HuH-7.5 (cell line): ENCODE measurements around the gene ATL1.
"Not testable (repeated sequence)": the region's sequence is repeated elsewhere in the genome, so short reads cannot be mapped to it uniquely, and the experiment has no call there.

ENCODE experiments used
- DNase-seq: peaks from one replicate; pipeline ENCODE4 v3.0.0; 2011; ENCODE audit warnings: low spot score

ATL1 gene

DNA sequence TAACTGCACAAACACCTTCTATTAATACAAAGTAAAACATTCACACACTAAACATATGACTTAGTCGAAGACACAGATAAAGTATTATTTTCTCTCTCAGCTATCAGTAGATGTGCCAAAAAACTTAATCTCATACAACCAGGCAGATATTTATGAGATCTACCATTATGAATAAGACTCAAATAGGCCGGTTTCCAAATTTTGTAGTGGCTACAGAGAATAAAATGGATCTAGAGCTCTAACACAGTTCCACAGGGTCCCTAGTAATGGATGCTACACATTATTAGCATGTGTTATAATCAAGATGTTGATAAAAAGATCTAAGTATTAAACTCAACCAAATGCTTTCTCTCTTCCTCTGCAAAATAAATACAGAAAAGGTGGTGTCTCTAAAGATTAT, 97.8 kb downstream of the ATL1 start:
- DNase-seq, result no peak

DNA sequence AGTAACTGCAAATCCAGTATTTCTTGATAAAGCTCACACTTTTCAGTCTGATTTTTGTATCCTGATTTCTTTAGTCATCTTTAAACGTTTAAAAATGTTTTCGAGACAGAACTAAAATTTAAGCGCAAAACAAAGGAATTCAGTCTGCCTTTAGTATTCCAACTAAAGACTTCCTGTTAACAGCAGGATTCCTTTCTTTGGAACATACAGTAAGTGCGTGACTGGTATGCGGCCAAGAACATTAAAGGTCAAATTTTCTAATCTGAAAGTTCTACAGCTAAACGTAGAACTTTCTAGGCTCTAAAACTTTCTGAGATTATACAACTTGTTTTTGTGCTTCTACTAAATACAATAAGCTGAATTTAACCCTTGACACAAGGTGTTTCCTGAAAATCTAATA, 98.3 kb downstream of the ATL1 start:
- no peak for DNase-seq

DNA sequence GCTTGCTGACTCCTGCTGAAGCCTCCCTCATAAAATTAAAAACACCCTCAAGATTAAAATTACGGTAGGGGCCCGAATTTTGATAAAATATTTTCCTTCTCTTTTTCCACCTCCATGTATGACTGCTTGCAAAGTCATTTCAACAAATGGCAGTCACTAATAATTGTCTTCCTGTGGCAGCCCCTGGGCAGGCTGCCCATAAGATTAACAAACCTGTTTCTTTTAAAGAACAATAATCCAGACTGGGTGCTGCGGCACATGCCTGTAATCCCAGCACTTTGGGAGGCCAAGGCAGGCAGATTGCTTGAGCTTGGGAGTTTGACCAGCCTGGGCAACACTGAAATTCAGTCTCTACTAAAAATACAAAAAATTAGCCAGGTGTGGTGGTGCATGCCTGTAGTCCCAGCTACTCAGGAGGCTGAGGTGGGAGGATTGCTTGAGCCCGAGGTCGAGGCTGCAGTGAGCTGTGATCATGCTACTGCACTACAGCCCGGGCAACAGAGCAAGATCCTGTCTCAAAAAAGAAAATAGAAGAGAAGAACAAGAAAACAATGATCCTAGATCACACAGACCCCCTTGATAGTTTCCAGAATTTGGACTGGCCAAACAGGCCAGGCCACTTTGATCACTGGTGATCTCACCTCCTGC, 99.5 kb downstream of the ATL1 start:
- no peak for DNase-seq

DNA sequence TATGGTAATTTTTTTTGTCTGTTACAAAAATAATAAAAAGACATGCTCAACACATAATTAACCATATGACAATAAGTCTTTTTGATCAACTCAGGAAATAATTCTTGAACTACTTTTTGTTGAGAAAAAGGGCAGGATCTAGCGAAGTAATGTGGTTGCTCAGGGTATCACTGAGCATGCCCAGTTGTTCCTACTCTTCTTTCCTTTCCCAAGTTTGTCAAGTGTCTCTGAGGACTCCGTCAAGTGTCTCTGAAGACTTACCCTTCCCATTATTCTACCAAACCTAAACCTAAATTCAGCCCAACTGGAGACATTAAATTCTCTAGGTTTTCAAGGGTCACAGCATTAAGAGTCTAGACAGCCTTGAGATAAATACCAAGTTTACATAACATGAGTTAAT, 104.6 kb downstream of the ATL1 start:
- not testable (repeated sequence) for DNase-seq

DNA sequence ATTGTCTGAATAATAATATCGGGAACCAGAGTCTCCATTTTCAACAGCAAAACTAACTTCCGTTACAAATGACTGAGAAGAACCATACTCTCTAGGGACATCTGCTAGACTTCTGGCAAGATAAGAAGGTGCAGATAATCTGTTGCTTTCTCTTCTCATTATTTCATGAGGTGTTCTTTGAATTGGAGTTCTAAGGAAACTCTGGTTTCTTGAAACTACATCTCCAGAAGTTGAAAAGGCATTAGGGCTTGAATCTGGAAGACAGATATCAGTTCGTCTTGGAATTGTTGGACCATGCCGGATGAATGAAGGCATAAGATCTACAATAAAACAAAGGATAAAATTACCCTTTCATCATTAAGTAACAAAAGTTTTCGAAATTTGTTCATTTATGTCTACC, 105.4 kb downstream of the ATL1 start:
- DNase-seq, result not testable (repeated sequence)

DNA sequence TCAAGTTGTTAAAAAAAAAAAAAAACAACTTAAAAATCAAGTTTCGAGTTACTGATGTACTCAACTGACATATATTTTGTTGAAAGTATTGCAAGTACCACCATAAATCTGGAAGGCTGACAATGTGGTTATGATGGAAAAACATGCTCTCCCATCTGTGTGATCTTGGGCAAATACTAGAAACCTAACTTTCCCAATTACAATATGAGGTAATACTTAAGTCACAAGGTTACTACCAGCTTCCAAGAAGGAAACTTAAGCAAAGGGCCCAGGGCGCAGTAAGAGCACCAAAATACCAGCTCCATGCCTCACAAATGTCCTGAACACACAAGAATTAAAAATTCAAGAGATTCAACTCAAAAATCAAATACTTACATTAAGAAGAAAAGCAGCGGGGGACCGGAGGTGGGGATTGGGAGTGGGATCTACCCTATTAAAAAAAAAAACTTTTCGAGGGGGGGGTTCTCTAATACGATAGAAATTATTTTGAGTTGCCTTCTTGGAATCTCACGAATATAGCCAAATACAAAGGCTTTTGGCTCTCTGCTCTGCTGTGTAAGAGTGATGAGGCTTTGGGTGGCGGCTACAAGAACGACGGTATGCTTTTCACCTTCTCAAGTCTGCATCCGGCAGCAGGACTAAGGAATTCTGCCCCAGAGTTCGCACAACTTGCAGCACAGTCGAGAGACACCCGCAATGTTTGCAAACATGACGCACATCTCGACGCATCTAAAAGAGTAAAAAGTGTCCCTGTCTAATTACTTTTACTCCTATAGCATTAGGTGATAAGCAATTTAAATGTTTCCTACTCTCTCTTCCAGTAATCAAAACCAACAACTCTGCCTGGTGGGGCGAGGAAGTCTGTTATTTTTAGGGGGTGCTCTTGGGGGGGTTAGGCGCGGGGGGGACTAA, 107.1 kb downstream of the ATL1 start:
- DNase-seq, result no peak

DNA sequence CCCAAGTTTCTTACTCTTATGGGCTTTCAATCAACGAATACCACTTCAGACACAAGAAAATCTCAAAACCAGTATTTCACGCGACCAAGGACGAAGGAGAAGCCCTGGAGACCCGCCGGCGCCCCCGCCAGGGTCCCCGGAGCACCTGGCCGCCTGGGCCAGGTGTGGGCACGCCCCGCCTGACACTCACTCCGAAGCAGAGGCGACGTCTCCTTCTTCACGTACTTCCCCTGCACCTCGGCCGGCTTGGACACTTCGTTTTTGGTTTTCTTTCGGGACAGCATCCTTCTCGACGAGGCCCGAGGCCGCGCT, 107.7 kb downstream of the ATL1 start:
- DNase-seq, result no peak

DNA sequence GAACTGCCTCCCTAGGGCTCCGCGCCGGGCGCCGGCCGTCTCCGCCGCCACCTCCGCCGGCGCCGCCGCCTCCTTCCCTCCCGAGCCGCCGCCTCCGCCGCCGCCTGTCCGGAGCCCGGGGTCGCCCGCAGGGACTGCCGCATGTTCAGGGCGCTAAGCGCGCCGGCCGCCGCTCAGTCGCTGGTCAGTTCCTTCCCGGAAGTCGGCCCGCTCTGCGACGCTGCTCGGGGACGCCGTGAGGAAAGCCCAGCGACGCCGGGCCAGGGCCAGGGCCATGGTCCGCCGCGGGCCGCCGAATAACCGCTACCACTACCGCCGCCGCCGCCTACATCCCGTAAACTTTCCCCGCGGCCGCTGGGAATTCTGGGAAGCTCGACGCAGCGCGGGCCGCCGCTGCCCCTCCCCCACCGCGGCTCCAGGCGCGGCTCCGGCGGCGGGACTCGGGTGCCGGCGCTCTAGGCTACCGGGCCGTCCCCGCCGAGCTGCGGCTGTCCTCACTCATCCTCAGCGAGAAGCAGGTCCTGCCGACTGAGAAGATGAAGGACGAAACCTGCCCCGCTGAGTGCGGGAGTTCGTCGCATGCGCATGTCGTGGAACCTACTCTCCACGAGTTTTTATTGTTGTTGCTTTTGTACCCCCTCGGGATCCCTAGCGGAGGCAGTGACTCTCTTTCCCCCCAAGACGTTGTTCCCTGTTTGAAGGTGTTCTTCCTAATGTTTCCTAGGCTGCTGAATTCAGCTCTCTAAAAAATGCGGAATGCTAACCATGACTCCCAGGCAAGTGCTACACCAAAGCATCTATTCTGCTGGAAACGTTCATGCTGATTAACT, 108.3 kb downstream of the ATL1 start, which contains the start of gene SAV1:
TSS of gene SAV1 (minus strand) at position 311 of the 830 bp plus-strand sequence. CDS start 339 bp downstream, outside the sequence.
- DNase-seq, result peak; percentile 23

DNA sequence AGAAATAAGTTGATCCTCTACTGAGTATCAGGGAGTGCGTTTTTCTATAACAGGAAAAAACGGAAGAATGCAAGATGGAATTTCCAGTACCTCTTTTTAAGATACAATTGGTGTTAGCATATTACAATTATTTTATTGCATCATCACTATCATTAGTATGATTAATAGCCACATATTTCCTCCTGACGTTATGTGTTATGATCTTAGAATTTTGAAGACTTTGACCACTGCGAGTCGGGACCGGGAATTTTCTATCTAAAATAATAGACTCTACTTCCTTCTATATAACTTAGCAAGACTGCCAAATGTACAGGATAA, 108.8 kb downstream of the ATL1 start:
- DNase-seq, result no peak

DNA sequence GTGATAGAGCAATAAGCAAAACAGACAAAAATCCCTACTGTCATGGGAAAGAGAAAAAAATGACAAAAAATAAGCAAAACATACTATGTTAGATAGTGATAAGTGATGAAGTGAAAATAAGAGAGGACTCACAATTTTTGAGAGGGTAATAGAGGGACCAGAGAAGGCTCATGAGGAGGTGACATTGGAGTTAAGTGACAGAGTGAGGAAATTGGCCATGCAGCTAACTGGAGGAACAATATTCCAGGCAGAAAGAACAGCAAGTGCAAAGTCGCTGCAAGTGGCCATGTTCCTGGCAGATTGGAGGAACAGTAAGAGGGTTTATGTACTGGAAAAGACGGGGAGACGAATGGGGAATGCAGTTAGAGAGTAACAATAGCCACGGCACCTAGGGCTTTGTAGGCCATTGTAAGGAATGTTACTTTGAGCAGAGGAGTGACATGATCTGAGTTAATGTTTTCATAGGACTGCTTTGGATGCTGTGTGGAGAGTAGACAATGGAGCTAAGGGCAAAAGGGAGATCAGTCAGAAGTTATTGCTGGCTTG, 109.6 kb downstream of the ATL1 start:
- no peak for DNase-seq

DNA sequence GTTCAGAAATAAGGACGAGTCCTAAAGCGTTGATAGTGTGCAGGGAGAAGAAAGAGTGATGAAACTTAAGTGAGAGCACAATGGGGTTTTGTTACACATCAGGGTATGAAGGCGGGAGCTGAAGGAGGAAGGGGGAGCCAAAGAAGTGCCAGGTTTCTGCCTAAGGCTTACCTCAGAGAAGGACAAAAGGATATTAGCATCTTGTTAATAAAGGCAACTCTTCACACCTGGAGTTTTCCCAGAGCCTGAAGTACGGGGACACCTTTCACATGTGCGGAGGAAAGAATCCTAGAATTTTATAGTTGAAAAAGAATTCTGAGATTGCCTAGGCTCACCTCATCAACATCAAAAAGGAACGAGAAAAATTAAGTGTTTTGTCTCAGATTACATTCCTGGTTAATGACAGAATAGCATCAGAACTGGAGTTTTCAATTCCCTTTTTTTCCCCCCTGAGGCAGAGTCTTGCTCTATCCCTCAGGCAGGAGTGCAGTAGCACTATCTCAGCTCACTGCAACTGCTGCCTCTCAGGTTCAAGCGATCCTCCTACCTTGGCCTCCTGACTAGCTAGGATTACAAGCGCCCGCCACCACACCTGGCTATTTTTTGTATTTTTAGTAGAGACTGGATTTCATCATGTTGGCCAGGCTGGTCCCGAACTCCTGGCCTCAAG, 110.4 kb downstream of the ATL1 start:
- DNase-seq, result no peak

DNA sequence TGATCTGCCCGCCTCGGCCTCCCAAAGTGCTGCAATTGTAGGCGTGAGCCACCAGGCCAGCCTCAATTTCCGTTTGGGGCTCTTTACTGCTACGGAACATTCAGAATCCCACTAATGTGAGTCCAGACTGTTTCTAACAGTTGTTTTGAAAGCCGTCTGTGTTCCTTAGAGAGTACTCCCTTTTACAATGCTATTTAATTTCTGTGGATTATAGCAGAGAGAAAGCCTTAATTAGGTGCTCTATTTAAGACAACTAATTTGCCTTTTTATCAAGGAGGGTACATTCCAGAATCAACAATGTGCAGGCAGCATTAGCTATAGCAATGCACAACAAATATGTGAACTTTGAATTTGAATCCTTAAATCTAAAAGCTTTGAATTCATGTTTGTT, 110.9 kb downstream of the ATL1 start:
- DNase-seq, result no peak

DNA sequence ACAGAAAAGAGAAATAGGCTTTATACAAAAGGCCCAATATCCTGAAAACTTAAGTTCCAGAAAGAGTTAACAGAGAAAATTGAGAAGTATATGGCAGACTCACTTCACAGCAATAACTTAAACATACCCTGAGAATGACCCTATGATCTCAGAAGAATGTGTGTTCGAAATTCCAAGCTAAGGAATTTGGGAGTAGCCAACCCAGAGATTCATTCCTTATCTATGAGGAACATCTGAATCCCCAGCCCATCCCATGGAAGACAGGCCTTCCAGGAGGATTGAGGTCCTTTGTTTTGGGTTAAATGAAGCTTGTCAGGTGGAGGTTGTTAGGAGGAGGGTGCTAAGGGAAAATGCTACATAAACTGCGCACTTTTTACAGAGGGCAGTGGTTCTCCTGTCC, 115.7 kb downstream of the ATL1 start:
- DNase-seq, result no peak

DNA sequence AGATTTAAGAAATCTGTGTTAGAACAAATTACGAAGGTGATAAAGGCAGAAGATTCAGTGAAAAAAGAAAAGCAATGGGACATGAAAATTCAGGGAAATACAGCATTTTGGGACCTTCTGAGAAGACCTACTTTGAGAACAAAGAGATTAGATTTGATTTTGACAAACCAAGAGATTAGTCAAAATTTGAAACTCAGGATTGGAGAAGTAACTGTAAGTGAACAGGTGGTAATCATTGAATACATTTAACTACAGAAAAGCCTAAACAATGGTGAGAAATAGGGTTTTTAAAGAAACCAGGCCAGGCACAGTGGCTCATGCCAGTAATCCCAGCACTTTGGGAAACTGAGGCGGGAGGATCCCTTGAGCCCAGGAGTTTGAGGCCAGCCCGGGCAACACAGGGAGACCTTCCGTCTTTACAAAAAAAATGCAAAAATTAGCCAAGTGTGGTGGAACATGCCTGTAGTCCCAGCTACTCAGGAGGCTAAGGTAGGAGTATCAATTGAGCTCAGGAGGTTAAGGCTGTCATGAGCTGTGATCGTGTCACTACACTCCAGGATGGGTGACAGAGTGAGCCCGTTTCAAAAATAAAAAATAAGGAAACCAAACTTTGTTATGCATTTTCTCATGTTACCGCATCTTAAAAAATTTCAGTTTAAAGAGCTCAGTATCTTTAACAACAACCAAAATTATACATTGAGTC, 117.0 kb downstream of the ATL1 start:
- no peak for DNase-seq

DNA sequence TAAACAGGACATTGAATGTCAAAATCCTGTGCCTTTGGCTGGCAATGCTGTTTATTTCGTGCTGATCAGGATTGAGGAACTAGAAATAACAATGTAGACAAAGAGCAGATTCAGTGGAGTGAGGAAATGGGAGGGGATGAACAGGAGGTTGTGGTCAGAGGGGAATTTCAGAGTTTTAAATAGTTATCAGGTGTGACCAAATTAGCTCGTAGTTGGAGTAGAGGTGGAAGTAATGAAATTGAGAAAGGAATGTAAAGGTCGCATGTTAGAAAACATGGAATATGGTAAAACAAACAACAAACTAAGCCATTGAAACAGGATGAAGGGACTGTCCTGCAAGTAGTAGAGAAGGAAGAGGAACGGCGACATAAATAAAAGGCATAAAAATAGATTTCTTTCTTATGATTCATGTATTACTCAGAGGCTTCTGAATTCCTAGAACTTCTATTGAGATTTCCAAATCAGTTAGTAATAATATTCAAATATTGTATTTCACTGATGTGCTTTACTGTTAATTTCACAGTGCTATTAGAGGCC, 117.7 kb downstream of the ATL1 start:
- DNase-seq, result no peak

DNA sequence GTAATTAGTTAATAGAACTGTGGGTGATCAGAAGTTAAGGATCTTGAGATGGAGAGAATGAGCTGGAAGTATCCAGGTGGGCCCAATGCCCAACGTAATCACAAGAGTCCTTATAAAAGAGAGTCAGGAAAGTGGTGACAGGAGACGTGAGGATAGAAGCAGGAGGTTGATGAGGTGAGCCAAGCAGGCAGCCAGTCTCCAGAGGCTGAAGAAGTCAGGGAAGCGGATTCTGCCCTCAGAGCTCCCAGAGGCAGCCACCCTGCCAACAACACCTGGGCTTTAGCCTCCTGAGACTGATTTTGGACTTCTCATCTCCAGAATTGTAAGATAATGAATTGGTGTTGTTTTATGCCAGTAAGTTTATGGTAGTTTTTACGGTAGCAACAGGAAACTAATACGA, 118.2 kb downstream of the ATL1 start:
- DNase-seq, result no peak

DNA sequence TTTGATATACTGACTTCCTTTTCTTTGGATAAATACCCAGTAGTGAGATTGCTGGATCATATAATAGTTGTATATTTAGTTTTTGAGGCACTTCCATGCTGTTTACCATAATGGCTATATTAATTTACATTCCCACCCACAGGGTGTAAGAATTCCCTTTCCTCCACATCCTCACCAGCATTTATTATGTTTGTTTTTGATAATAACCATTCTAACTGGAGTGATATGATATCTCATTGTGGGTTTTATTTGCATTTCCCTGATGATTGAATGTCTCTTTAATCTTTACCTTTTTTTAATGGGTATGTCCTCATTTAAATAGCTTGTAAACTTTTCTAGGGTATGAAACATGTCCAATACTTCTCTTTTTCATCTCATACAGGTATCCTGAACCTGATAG, 119.7 kb downstream of the ATL1 start:
- DNase-seq, result no peak
